Medulla oblongata (tissue), 1 donor: ENCODE data around the gene ALOX15B.
"Not testable (repeated sequence)": the region's sequence is repeated elsewhere in the genome, so short reads cannot be mapped to it uniquely, and the experiment has no call there.

Experiments
- DNase-seq: peaks from one replicate; pipeline ENCODE4 v3.0.0-alpha.2; 2015; ENCODE audit errors: extremely low spot score

Gene ALOX15B

GRCh38 chr17:8041249-8041928 is 2.5 kb downstream of the ALOX15B start:
- peak; percentile 64 for DNase-seq

DNA sequence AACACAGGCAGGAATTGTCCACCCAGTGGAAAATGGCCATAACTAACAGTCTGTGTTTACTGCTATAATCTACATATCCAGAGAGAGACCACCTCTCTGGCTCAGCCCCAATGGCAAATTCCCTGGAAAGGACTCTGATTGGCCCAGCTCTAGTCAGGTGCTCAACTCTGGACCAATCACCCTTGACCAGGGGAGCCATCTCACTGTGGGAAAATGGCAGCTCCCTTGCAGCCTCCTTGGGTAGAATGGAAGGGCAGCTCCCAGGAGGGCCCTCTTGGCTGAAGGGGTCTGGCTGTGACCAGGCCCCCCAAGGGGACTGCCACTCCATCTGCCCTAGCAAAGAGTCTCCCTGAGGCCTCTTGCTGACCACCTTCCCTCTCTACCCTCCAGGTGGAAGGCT is 3.1 kb downstream of the ALOX15B start:
- no peak for DNase-seq

- DNase-seq: no peak
Measured at GRCh38 chr17:8044819-8045810, 6.3 kb downstream of the ALOX15B start.

- no peak for DNase-seq
Measured at GRCh38 chr17:8046306-8046928, 7.6 kb downstream of the ALOX15B start.

DNA sequence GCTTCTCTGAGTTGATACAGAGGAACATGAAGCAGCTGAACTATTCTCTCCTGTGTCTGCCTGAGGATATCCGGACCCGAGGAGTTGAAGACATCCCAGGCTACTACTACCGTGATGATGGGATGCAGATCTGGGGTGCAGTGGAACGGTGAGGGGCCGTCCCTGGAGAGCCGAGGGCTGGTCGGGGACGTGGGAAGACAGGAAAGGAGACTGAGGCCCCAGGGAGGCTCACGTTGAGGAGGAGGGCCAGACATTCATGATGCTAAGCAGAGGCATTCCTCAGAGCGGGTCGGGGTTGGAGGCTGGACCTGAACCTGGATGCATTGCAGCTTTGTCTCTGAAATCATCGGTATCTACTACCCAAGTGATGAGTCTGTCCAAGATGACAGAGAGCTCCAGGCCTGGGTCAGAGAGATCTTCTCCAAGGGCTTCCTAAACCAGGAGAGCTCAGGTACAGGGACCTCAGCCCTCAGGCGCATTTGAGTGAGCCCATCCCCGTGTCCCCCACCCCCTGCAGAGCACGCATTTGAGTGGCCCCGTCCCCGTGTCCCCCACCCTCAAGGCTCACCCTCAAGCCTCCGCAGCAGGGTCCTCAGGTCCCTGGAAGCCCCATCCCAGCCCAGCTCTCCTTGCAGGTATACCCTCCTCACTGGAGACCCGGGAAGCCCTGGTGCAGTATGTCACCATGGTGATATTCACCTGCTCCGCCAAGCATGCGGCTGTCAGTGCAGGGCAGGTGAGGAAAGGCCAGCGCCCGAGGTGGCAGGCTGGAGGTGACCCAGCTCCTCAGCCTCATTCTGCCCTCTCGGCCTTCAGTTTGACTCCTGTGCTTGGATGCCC is 8.3 kb downstream of the ALOX15B start:
- no peak for DNase-seq

DNA sequence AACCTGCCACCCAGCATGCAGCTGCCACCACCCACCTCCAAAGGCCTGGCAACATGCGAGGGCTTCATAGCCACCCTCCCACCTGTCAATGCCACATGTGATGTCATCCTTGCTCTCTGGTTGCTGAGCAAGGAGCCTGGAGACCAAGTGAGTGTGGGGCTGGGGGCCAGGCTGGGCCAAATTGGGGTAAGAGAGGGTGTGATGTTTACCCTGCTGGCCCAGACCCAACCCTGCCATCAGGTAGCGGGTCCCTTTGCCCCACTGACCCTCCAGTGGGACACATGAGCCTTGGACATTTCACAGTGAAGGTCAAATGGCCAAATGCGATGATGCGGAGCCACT is 8.9 kb downstream of the ALOX15B start:
- DNase-seq: no peak

GRCh38 chr17:8048236-8048635 is 9.4 kb downstream of the ALOX15B start:
- DNase-seq: no peak

DNA sequence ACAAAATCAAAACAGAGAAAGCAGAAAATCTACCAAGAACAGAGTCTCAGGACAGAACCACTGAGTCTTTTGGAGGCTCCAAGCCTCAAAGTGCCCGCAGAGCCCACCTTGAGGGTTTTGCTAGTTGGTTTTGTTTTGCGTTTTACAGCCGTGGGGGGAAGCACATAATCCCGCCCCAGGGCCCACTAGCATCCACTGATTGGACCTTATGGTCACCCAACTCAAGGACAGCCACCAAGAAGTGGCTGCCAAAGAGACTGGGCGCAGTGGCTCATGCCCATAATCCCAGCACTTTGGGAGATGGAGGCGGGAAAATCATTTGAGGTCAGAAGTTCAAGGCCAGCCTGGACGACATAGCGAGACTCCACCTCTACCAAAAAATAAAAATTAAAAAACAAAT is 9.9 kb downstream of the ALOX15B start:
- DNase-seq: no peak

DNA sequence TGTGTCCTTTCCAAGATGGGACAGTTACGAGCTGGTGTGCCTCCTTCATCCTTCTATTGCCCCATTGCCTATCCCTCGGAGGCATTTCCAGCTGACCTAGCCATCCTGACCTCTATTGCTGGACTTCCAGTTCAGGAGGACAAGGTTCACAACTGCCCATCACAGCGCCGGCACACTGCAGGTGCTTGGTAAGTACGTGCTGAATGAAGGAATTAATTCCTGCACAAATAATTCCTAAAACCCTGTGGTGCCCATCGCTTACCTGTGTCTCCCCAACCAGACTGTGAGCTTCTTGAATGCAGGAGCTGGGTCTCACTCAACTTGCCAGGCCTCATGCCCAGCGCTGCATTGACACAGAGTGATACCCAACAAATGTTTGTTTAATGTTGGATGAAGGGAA is 13.0 kb downstream of the ALOX15B start:
- no peak for DNase-seq

DNA sequence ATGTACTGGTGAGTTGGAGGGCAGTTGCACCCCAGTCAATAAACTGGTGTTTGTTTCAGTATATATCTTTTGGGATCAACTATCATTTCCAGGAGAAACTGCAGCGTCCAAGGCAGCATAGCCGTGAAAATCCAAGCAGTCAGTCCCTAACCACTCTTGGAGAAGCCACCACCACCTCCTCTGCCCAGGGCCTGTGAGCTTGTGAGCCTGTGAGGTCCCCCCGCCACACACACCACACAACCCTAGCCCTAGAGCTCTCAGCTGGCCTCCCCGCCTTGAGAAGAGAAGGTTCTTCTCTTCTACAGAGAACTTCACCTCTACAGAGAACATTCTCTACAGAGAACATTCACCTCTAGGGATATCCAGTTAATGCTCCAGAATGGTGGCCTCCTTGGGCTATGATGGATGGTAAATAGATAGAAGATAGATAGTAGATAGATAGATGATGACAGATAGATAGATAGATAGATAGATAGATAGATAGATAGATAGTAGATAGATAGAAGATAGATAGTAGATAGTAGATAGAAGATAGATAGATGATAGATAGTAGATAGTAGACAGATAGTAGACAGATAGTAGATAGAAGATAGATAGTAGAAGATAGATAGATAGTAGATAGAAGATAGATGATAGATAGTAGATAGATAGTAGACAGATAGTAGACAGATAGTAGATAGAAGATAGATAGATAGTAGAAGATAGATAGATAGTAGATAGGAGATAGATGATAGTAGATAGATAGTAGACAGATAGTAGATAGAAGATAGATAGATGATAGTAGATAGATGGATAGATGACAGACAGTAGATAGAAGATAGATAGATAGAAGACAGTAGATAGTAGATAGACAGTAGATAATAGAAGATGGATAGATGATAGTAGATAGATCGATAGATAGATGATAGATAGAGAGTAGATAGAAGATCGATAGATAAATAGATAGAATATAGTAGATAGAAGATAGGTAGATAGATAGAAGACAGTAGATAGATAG is 13.7 kb downstream of the ALOX15B start:
- DNase-seq: no peak

GRCh38 chr17:8053600-8053999 is 14.7 kb downstream of the ALOX15B start:
- no peak for DNase-seq

DNA sequence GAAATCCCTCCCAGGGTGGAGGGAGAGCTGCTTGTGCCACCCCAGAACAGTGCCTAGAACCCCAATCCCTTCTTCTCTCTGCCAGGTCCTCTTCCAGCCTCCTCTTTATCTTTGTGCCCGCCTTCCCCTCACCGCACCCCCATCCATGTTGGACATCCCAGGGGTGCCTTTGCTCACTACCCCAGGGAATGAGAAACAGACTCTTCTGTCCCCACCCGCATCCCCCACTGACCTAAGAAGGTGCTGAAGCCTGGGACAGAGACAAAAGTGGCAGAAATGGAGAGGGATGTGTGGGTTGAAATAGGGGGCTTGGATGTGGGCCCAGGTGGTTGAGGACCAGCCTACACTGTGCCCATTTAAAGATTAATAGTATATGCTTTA is 17.0 kb downstream of the ALOX15B start:
- no peak for DNase-seq

GRCh38 chr17:8056232-8056975 is 17.5 kb downstream of the ALOX15B start:
- DNase-seq: peak; percentile 82

- DNase-seq: no peak
Measured at GRCh38 chr17:8056976-8057625, 18.2 kb downstream of the ALOX15B start.

GRCh38 chr17:8057691-8058114 is 18.8 kb downstream of the ALOX15B start:
- peak; percentile 86 for DNase-seq

DNA sequence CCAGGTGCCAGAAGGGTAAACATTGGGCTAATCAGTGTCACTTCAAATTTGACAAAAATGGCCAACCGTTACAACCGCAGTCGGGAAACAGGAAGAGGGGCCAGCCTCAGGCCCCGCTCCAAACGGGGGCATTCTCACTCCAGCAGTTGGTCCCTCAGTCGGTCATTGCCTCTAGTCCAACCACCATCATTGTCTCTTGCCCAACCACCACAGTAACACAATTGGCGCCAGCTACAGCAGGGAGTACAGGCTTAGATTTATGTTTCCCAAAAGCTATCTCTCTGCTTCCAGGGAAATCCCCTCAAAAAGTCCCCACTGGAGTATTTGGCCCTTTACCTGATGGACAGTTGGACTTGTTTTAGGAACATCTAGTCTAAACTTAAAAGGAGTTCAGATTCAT is 20.3 kb downstream of the ALOX15B start:
- no peak for DNase-seq

DNA sequence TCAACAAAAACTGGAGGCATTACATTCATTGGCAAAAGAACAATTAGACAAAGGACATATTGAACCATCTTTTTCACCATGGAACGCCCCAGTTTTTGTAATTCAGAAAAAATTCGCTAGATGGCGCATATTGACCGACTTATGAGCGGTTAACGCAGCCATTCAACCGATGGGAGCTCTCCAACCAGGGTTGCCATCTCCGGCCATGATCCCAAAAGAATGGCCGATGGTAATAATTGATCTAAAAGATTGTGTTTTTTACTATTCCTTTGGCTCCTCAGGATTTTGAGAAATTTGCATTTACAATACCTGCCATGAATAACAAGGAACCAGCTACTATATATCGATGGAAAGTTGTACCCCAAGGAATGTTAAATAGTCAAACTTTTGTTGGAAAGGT is 21.4 kb downstream of the ALOX15B start:
- DNase-seq: peak; percentile 90

DNA sequence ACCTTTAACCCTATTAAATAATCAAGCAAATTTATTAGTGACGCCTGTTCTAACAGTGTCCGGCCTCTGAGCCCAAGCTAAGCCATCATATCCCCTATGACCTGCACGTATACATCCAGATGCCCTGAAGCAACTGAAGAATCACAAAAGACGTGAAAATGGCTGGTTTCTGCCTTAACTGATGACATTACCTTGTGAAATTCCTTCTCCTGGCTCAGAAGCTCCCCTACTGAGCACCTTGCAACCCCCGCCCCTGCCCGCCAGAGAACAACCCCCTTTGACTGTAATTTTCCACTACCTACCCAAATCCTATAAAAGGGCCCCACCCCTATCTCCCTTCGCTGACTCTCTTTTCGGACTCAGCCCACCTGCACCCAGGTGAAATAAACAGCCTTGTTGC is 23.0 kb downstream of the ALOX15B start:
- DNase-seq: not testable (repeated sequence)

- no peak for DNase-seq
Measured at GRCh38 chr17:8062435-8062806, 23.6 kb downstream of the ALOX15B start.
